ENCODE data around the gene RTN4R.
"Not testable (repeated sequence)": the region's sequence is repeated elsewhere in the genome, so short reads cannot be mapped to it uniquely, and the experiment has no call there.

The RTN4R gene

GRCh38 chr22:20268279-20269012 is at the start of gene RTN4R:
Gene RTN4R, minus strand, starts transcription at chr22:20268318. Its CDS starts 226 bp downstream, at chr22:20268092.
- no peak for FAIRE-seq
- DNase-seq (ENCODE audit: extremely low spot score, insufficient read length, low read depth): no peak

- peak; percentile 60 for FAIRE-seq
- DNase-seq (ENCODE audit: extremely low spot score, insufficient read length, low read depth): not testable (repeated sequence)
These were observed 49.4 kb upstream of the RTN4R start for GRCh38 chr22:20317402-20318042.

GRCh38 chr22:20316844-20317401 is 48.8 kb upstream of the RTN4R start:
- FAIRE-seq (no peak), DNase-seq (ENCODE audit: extremely low spot score, insufficient read length, low read depth) (no peak)

- no peak for FAIRE-seq
- no peak for DNase-seq (ENCODE audit: extremely low spot score, insufficient read length, low read depth)
These were observed 48.2 kb upstream of the RTN4R start for GRCh38 chr22:20316217-20316843.

- DNase-seq (ENCODE audit: extremely low spot score, insufficient read length, low read depth) (no peak), FAIRE-seq (no peak)
These were observed 47.5 kb upstream of the RTN4R start for GRCh38 chr22:20315337-20316216.

GRCh38 chr22:20314741-20315336 is 46.7 kb upstream of the RTN4R start:
- DNase-seq (ENCODE audit: extremely low spot score, insufficient read length, low read depth); FAIRE-seq: not testable (repeated sequence)

- DNase-seq (ENCODE audit: extremely low spot score, insufficient read length, low read depth); FAIRE-seq: not testable (repeated sequence)
These were observed 46.1 kb upstream of the RTN4R start for GRCh38 chr22:20314206-20314605.

GRCh38 chr22:20313306-20314077 is 45.4 kb upstream of the RTN4R start:
- not testable (repeated sequence) for DNase-seq (ENCODE audit: extremely low spot score, insufficient read length, low read depth); FAIRE-seq

- DNase-seq (ENCODE audit: extremely low spot score, insufficient read length, low read depth): no peak
These were observed 44.5 kb upstream of the RTN4R start for GRCh38 chr22:20312396-20313191.

GRCh38 chr22:20311249-20312062 is 43.3 kb upstream of the RTN4R start:
- not testable (repeated sequence) for DNase-seq (ENCODE audit: extremely low spot score, insufficient read length, low read depth); FAIRE-seq

More at GRCh38 chr22:20312396-20313191, 44.5 kb upstream of the RTN4R start:
- FAIRE-seq: no peak

- FAIRE-seq; DNase-seq (ENCODE audit: extremely low spot score, insufficient read length, low read depth): not testable (repeated sequence)
These were observed 42.7 kb upstream of the RTN4R start for GRCh38 chr22:20310773-20311172.

GRCh38 chr22:20310180-20310579 is 42.1 kb upstream of the RTN4R start:
- FAIRE-seq; DNase-seq (ENCODE audit: extremely low spot score, insufficient read length, low read depth): not testable (repeated sequence)

GRCh38 chr22:20308806-20309650 is 40.9 kb upstream of the RTN4R start:
- FAIRE-seq; DNase-seq (ENCODE audit: extremely low spot score, insufficient read length, low read depth): not testable (repeated sequence)

- DNase-seq (ENCODE audit: extremely low spot score, insufficient read length, low read depth); FAIRE-seq: not testable (repeated sequence)
These were observed 39.6 kb upstream of the RTN4R start for GRCh38 chr22:20307448-20308447.
